ENCODE data around the gene CHM.

The CHM gene

DNA sequence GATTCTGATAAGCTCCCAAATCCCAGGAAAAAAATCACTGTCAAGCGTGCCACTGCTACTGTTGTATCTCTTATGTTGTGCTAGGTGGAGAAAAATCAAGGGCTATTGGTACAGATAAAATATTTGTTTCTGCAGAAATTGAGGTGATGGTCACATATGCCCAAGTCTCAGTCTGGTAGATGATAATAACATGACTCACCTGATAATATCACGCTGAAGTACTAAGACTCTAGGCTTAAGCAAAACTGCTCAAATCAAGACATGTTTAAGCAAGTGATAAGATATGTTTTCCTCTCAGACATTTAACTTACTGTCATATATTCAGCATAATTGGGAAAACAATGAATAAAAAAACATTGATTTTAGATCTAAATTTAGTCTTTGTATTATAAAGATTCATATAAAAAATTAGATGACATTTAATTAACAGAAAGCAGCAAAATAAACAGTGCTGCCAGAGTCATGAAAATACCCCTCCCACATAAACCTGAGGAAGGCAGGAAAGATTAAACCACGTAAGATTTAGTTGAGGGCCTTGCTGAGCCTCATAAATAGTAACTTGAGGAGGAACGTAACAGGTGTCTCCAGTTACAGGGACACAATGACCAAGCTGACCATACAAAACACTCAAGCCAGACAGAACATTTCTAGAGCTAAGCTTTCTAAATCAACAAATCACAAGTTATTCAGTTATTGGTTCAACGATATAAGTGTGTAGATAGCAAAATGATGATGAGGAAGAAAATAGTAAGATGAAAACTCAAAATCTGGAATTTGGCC, 143.5 kb downstream of the CHM start:
- DNase-seq, result no peak

DNA sequence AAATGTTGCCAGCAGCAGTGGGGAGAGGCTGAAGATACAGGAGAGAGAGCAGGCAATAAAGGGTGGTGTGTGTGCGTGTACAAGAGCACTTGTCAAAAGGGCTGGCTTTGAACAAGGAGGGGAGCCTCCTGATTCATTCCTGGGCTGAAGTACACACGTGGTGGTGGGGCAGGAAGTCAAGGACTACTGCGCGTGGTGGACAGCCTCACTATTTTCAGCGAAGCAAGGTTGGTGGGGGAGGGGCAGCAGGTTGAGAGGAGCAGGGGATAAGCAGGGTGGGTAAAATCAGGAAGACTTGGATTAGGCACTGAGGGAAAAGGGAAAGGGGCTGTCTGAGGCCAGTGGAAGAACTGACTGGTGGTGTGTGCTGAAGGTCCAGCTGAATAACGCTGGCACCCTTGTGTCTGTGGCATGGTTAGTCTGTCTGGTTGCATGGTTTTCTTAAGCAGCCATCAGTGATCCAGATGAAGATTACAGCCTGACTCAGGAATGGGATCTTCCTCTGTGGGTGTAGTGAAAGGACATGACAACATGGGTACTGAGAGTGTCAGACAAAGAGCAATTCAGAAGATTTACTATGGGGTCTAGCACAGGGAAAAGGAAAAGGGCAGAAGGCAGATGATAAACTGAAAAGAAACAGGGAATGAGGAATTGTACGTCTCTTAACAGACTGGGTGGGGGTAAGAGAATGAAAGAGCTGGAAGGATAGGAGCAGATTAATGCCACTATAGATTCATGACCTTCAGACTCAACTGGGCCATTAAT, 149.8 kb downstream of the CHM start:
- no peak for DNase-seq

DNA sequence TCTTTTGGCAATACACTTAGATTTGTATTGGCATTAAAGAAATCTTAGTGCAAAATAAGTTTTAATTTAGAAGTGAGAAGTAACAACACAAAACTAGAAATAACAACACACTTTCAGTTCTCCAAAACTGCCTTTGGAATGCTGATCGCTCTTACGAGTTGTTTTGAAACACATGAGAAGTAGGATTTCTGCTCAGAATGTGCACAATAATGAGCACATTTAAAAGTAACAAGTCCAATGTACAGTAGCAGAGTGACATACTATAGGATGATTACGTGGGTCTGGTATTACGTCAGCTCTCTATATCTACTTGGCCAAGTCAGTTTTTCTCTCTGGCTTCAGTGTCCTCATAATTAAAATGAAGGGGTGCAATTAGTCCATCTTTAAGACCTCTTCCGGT, 164.8 kb downstream of the CHM start:
- DNase-seq, result no peak

- no peak for DNase-seq
Measured at GRCh38 chrX:85870585-85870984, 176.8 kb downstream of the CHM start.

DNA sequence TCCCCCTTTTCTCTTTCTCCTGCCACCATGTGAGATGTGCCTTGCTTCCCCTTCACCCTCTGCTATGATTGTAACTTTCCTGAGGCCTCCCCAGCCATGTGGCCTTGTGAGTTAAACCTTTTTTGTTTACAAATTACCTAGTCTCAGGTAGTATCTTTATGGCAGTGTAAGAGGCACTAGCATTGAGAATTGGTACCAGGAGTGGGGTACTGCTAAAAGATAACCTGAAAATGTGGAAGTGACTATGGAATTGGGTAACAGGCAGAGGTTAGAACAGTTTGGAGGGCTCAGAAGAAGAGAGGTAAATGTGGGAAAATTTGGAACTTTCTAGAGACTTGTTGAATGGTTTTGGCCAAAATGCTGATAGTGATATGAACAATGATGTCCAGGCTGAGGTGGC, 182.0 kb downstream of the CHM start:
- DNase-seq, result no peak

DNA sequence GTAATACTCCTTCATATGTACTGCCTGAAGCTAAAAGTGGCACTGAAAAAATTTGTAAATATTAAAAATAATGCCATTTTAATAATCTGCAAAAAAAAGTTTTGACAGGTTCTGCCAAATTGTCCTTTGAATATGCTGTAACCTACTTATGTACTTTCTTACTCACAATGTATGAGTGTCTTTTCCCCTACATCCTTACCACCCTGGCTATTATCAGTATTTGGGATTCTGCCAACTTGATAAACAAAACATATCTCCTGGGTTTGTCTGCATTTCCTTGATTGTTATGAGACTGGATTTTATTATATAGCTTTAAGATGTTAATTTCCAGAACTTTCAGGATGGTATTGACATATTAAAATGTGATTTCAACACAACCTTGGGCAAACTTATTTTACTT, 187.9 kb downstream of the CHM start:
- no peak for DNase-seq

GRCh38 chrX:85851418-85851817, 195.9 kb downstream of the CHM start:
- DNase-seq, result no peak

- DNase-seq, result no peak
Measured at GRCh38 chrX:85836868-85837267, 210.5 kb downstream of the CHM start.

DNA sequence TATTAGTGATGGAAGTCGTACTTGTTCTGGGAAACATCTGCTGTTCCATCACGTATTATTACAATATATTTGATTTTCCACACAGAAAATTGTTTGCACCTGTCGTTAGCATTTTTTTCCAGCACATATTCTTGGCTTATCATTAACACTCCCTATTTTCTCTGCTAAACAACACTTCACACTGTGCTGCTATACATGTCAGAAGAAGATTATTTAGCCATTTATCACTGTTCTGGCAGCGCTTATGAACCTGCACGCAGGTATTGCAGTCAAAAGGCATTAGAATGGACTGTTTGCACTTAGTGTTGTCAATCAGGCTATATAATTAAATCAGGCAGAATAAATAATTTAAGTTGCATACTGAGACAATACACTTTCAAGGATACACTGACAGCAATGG, 218.6 kb downstream of the CHM start:
- no peak for DNase-seq

DNA sequence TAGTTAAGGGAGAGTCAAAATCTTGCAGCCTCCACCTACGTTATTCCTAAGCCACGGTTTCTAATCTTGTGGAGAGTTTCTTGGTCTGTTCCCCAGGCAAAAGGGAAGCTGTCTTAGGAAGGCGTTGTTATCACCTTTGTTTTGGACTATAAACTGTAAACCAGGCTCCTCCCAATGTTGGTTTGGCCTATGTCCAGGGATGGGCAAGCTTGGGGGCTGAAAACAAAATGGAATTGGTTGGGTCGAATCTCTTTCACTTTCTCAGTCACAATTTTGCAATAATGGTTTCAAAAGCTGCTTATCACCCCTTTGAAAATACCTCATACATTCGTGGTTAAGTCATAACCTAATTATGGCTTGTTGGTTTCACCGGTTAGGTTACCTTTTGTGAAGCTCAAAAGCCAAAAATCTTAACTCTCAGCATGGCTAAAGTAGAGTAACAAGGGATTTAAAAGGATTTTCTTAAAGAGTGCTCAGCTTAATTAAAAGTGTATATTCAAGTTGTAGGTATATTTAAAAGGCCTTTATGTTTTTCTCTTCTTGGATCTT, 232.1 kb downstream of the CHM start:
- no peak for DNase-seq
